Measurements from ENCODE around the gene CD53. TPM values are rescaled to one million over a fixed set of nuclear protein-coding genes. Genes with fewer than 3 reads are reported as not detected.

CD53 gene
- total and polyA plus RNA-seq, 2 of the 4 experiments (the other 2 are of a cell fraction) = not detected

DNA sequence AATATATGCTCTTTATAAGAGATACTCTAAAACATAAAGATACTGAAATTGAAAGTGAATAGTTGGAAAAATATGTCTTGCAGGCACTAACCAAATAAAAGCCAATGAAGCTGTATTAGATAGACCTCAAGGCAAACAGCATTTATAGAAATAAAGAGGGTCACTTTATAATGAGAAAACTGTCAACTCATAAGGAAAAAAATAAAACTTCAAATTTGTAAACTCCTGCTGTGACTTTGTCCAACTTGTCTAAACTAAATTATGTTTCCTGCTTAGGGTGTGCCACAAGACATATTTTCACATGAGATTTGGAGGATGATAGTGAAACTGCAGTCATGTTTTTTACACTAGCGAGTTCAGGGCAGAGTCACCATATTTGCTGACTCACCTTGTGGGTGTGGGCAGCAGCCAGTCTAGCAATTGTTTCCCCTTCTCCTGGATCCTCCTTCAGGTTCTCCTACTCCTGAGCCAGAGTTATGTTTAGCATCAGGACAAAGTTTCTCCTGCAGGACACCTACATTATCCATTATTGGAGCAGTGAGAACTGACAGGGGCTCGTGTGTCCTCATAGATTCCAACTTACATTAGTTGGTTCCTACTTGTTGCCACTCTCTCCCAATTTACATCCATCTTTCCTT lies 43.8 kb downstream of the CD53 start:
- Histone ChIP-seq H4K91ac (ENCODE audit: insufficient read depth, low read depth, low read length) (no peak overlapping the region), H3K9ac (ENCODE audit: low read depth, low read length) (no peak overlapping the region), H2BK15ac (ENCODE audit: low read depth, low read length) (no peak overlapping the region), H4K8ac (ENCODE audit: low read depth in 2 of 2, low read length in 2 of 2) (no peak overlapping the region), H3K23ac (ENCODE audit: low read depth, low read length) (no peak overlapping the region), H2AK9ac (replicated peaks; ENCODE audit: low read depth, low read length, poor library complexity) (no peak overlapping the region), H2BK20ac (ENCODE audit: low read depth, low read length) (no peak overlapping the region), H3K9me3 (ENCODE audit: control insufficient read depth, insufficient read depth, low read length) (no peaks in the 10 kb centered on the region), H2AK5ac (ENCODE audit: low read depth, low read length) (no peak overlapping the region), H4K5ac (ENCODE audit: low read depth, low read length) (no peak overlapping the region), H3K18ac (ENCODE audit: low read depth, low read length) (no peak overlapping the region; the same call in 1 of the 2 replicates), H3K27ac (ENCODE audit: insufficient read depth, low read length) (no peak overlapping the region), H2BK120ac (ENCODE audit: low read depth, low read length) (no peak overlapping the region), H3K9me1 (ENCODE audit: insufficient read depth, low read length) (no peaks in the 10 kb centered on the region), H3K4me3 (ENCODE audit: insufficient read depth, low read depth, low read length) (peak overlapping the region; percentile 15; the same call in 1 of the 2 replicates), H3K4me1 (ENCODE audit: control insufficient read depth, insufficient read depth, low read length) (no peaks in the 10 kb centered on the region), H3K27me3 (ENCODE audit: control insufficient read depth, insufficient read depth, low read length) (no peaks in the 10 kb centered on the region), H3K79me1 (ENCODE audit: low read depth in 1 of 2, low read length in 2 of 2) (no peaks in the 10 kb centered on the region), H3K4me2 (ENCODE audit: low read depth, low read length) (peak overlapping the region; percentile 50; the same call in 1 of the 2 replicates), H3K4ac (ENCODE audit: low read depth, low read length) (no peak overlapping the region), H2AFZ (replicated peaks; ENCODE audit: low read length, poor library complexity) (peak overlapping the region; percentile 68), H4K20me1 (ENCODE audit: insufficient read depth, low read length) (no peaks in the 10 kb centered on the region), H3K14ac (replicated peaks; ENCODE audit: low read depth, low read length) (no peak overlapping the region), H2BK5ac (ENCODE audit: low read depth, low read length, poor library complexity, severe bottlenecking) (no peak overlapping the region), H3K36me3 (ENCODE audit: control insufficient read depth, insufficient read depth, low read length) (no peaks in the 10 kb centered on the region), H3K56ac (ENCODE audit: extremely low read depth, insufficient read depth, low read length) (no peak overlapping the region)
- peak; percentile 19 for DNase-seq
- CTCF ChIA-PET = no interaction called here
- WGBS, 2 experiments (ENCODE audit: extremely low coverage in 2 of 2, insufficient read length in 1 of 2) = no CpG with 5 or more reads among the region's 2 CpGs
- in situ Hi-C loops (cut with MboI; ENCODE audit: low sequenced_read_pairs) = no loop called here
- TF ChIP-seq MAFK (IDR thresholded peaks at IDR 0.05; ENCODE audit: low read depth, low read length) (peak; percentile 36; the same call in 1 of the 2 replicates), NFE2L2 (IDR thresholded peaks at IDR 0.05; ENCODE audit: low read depth, low read length) (peak; percentile 70), SMC3 (IDR thresholded peaks at IDR 0.05; ENCODE audit: low read depth, low read length) (no peak), MXI1 (IDR thresholded peaks at IDR 0.05; ENCODE audit: borderline replicate concordance, low read depth, low read length) (no peak), MAZ (IDR thresholded peaks at IDR 0.05; ENCODE audit: borderline replicate concordance, low read depth, low read length) (no peak)
- dilution Hi-C loops (cut with HindIII; ENCODE audit: low sequenced_read_pairs, unreplicated experiment) = no loop called here
- peak; percentile 32; the same call in 1 of the 2 replicates for ATAC-seq (ENCODE audit: low read depth)
- no TSS peak for BruUV-seq (replicated peaks)
- POLR2A ChIA-PET (ENCODE audit: unreplicated experiment) = no interaction called here
- intact Hi-C loops (cut with micrococcal nuclease) = no loop called here

All from IMR-90 (cell line).